Smooth muscle cell (in vitro differentiated cells): Measurements from ENCODE around the gene GAA. TPM values are rescaled to one million over a fixed set of nuclear protein-coding genes. Genes with fewer than 3 reads are reported as not detected.

Source experiments
- DNase-seq: peaks from one replicate; lab custom pipeline; 2025; ENCODE audit not compliant: unreplicated experiment; lab: John Stamatoyannopoulos, UW
- H2AFZ ChIP-seq: fragments of 200-600 bp; sonication (generic); 2 replicates; pipeline ENCODE4 v1.6.0; 2016; ENCODE audit warnings: antibody characterized with exemption, low read depth, mild to moderate bottlenecking
- H3F3A ChIP-seq: fragments of 200-600 bp; sonication (generic); 2 replicates; pipeline ENCODE4 v1.6.0; 2017; ENCODE audit warnings: antibody characterized with exemption, low read depth
- H3K27ac ChIP-seq: fragments of 200-600 bp; sonication (generic); 2 replicates; pipeline ENCODE4 v1.5.1; 2016; ENCODE audit warnings: low read depth, mild to moderate bottlenecking
- H3K27me3 ChIP-seq: fragments of 200-600 bp; sonication (generic); 2 replicates; pipeline ENCODE4 v1.6.1; 2016; ENCODE audit warnings: low read depth, mild to moderate bottlenecking
- H3K36me3 ChIP-seq: fragments of 200-600 bp; sonication (generic); 2 replicates; pipeline ENCODE4 v1.5.1; 2016; ENCODE audit warnings: low read depth
- H3K4me1 ChIP-seq: fragments of 200-600 bp; sonication (generic); 2 replicates; pipeline ENCODE4 v1.5.1; 2016; ENCODE audit warnings: low read depth
- H3K4me2 ChIP-seq: fragments of 200-600 bp; sonication (generic); 2 replicates; pipeline ENCODE4 v1.6.0; 2016; ENCODE audit warnings: mild to moderate bottlenecking
- H3K4me3 ChIP-seq: fragments of 200-600 bp; sonication (generic); 2 replicates; pipeline ENCODE4 v1.5.1; 2016; ENCODE audit warnings: mild to moderate bottlenecking
- H3K79me2 ChIP-seq: fragments of 200-600 bp; sonication (generic); 2 replicates; pipeline ENCODE4 v1.6.0; 2016; ENCODE audit warnings: low read depth, mild to moderate bottlenecking
- H3K9ac ChIP-seq: fragments of 200-600 bp; sonication (generic); 2 replicates; pipeline ENCODE4 v1.6.0; 2016; ENCODE audit warnings: low read depth
- H3K9me3 ChIP-seq: fragments of 200-600 bp; sonication (generic); replicated peaks from 2 replicates; pipeline ENCODE4 v1.5.1; 2016; ENCODE audit warnings: low read depth
- H4K20me1 ChIP-seq: fragments of 200-600 bp; sonication (generic); 2 replicates; pipeline ENCODE4 v1.6.0; 2016; ENCODE audit warnings: low read depth
- CTCF ChIP-seq: fragments of 200-600 bp; sonication (generic); IDR thresholded peaks from 2 replicates; pipeline ENCODE4 v1.5.1; 2017; ENCODE audit warnings: borderline replicate concordance, mild to moderate bottlenecking, antibody characterized with exemption; ENCODE audit not compliant: insufficient read depth, poor library complexity, severe bottlenecking
- WGBS: methylation state at CpG from one replicate; pipeline ENCODE4 v1.1.7; 2016; ENCODE audit warnings: low lambda C conversion rate; 5-methylcytosine and 5-hydroxymethylcytosine counted together
- polyA plus RNA-seq: library from polyadenylated mRNA; unstranded; fragments of >200 nt; fragmentation: Nextera tagmentation; extraction: Ambion mirVana; gene quantifications from 2 replicates; pipeline ENCODE4 v1.2.1, GENCODE V29; 2016
- total RNA-seq: library from RNA; depleted of rRNA; stranded (reverse); fragments of >200 nt; gene quantifications from 2 replicates; pipeline ENCODE4 v1.2.3, GENCODE V29; 2014

GAA gene
- total and polyA plus RNA-seq, 2 experiments from 2014 or later, result 36.6 to 53.6 TPM

GRCh38 chr17:80160536-80160935, 59.2 kb downstream of the GAA start:
- no peaks in the 10 kb centered on the region for H3K36me3 ChIP-seq
- H3K79me2 ChIP-seq, result no peaks in the 10 kb centered on the region
- no peaks in the 10 kb centered on the region for H3K27me3 ChIP-seq
- H3K9ac ChIP-seq, result no peak overlapping the region
- no peak overlapping the region for H3K4me3 ChIP-seq
- no peaks in the 10 kb centered on the region for H3K4me1 ChIP-seq
- no peak overlapping the region for H2AFZ ChIP-seq
- H4K20me1 ChIP-seq, result no peaks in the 10 kb centered on the region
- no peak overlapping the region for H3K4me2 ChIP-seq
- DNase-seq, result no peak
- WGBS, result 55% methylated on average over 3 of the region's 3 CpGs
- H3F3A ChIP-seq, result no peaks in the 10 kb centered on the region
- H3K9me3 ChIP-seq, result no peaks in the 10 kb centered on the region
- no peak overlapping the region for H3K27ac ChIP-seq
- no peak for TF ChIP-seq CTCF

DNA sequence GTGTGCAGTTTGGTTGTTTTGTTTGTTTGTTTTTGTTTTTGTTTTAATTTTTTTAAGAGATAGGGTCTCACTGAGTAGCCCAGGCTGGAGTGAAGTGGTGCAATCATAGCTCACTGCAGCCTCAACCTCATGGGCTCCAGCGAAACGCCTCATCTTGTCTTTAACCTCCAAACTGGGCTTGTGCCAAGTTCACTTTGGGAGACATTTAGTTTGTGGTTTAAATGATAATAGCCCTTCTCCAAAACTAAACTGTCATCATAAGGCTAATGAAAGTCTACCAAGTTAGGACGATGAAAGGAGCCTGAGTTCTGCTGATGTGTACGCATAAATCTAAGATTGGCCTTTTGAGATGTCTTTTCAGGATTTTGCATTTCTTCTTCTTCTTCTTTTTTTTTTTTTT, 62.0 kb downstream of the GAA start:
- H3K4me3 ChIP-seq, result no peak overlapping the region
- no peaks in the 10 kb centered on the region for H4K20me1 ChIP-seq
- 87% methylated on average over 4 of the region's 4 CpGs for WGBS
- H3K27ac ChIP-seq, result no peak overlapping the region
- no peaks in the 10 kb centered on the region for H3K79me2 ChIP-seq
- H3K27me3 ChIP-seq, result no peaks in the 10 kb centered on the region
- H3K9ac ChIP-seq, result no peak overlapping the region
- no peaks in the 10 kb centered on the region for H3F3A ChIP-seq
- H3K4me1 ChIP-seq, result no peaks in the 10 kb centered on the region
- H3K36me3 ChIP-seq, result no peaks in the 10 kb centered on the region
- H3K9me3 ChIP-seq, result no peaks in the 10 kb centered on the region
- TF ChIP-seq CTCF, result no peak
- no peak overlapping the region for H2AFZ ChIP-seq
- no peak overlapping the region for H3K4me2 ChIP-seq
- DNase-seq, result no peak

GRCh38 chr17:80164185-80164584, 62.8 kb downstream of the GAA start:
- no peaks in the 10 kb centered on the region for H3K27me3 ChIP-seq
- no peak overlapping the region for H3K9ac ChIP-seq
- H3K27ac ChIP-seq, result no peak overlapping the region
- no peaks in the 10 kb centered on the region for H3K4me1 ChIP-seq
- 83% methylated on average over 11 of the region's 11 CpGs for WGBS
- H3K9me3 ChIP-seq, result no peaks in the 10 kb centered on the region
- H4K20me1 ChIP-seq, result no peaks in the 10 kb centered on the region
- no peaks in the 10 kb centered on the region for H3K36me3 ChIP-seq
- H3K4me2 ChIP-seq, result no peak overlapping the region
- no peak overlapping the region for H3K4me3 ChIP-seq
- H3F3A ChIP-seq, result no peaks in the 10 kb centered on the region
- no peak for TF ChIP-seq CTCF
- H2AFZ ChIP-seq, result no peak overlapping the region
- no peaks in the 10 kb centered on the region for H3K79me2 ChIP-seq
- DNase-seq, result no peak

GRCh38 chr17:80166446-80166845, 65.1 kb downstream of the GAA start:
- Histone ChIP-seq H3K27me3 (no peaks in the 10 kb centered on the region), H3K4me3 (no peak overlapping the region), H3F3A (no peaks in the 10 kb centered on the region), H3K36me3 (no peaks in the 10 kb centered on the region), H3K4me2 (no peak overlapping the region), H3K79me2 (no peaks in the 10 kb centered on the region), H3K9ac (no peak overlapping the region), H3K9me3 (no peaks in the 10 kb centered on the region), H3K4me1 (no peaks in the 10 kb centered on the region), H4K20me1 (no peaks in the 10 kb centered on the region), H3K27ac (no peak overlapping the region), H2AFZ (no peak overlapping the region)
- TF ChIP-seq CTCF, result no peak
- WGBS, result 77% methylated on average over 6 of the region's 6 CpGs
- DNase-seq, result no peak
